ENCODE data around the gene FKBP4.
A peak's percentile ranks its signal among the peaks of the same experiment; 100 is the strongest.

Gene FKBP4

GRCh38 chr12:2776129-2776806, 18.5 kb upstream of the FKBP4 start:
- no peak for DNase-seq (ENCODE audit: low read depth in 3 of 3)

DNA sequence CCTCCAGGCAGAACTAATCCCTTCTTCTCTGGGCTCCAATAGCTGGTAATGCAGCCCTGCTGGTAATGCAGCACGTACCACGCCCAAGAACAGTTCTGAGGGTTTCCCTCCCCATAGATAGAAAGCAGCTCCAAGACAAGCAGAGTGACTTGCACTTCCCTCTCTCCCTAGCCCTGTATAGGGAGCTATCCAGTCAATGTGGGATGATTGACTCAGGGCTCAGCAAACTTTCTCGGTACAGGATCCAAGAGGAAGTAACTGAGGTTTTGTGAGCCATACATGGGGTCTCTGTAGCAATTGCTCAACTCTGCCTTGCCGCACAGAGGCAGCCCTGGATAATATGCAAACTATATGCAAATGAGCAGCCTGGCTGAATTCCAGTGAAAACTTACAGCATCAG, 15.5 kb upstream of the FKBP4 start:
- no peak for DNase-seq (ENCODE audit: low read depth in 3 of 3)

- DNase-seq (ENCODE audit: low read depth in 3 of 3), result peak in 1 of 3 donors; percentile 29
Measured at GRCh38 chr12:2783936-2784600, 10.7 kb upstream of the FKBP4 start.

- DNase-seq (ENCODE audit: low read depth in 3 of 3), result no peak
Measured at GRCh38 chr12:2785017-2785416, 9.8 kb upstream of the FKBP4 start.

DNA sequence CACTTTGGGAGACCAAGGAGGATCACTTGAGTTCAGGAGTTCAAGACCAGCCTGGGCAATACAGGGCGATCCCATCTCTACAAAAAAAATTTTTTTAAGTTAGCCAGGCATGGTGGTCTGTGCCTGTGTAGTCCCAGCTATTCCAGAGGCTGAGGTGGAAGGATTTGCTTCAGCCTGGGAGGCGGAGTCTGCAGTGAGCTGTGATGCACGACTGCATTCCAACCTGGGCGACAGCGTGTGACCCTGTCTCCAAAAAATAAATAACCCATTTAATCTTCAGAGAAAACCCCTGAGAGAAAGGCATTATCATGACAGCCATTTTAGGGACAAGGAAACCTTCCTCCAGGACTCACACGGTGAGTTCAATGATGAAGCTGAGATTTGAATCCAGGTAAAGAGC, 3.7 kb upstream of the FKBP4 start:
- no peak for DNase-seq (ENCODE audit: low read depth in 3 of 3)

GRCh38 chr12:2792671-2793500, 1.9 kb upstream of the FKBP4 start:
- DNase-seq (ENCODE audit: low read depth in 3 of 3), result no peak

- no peak for DNase-seq (ENCODE audit: low read depth in 3 of 3)
Measured at GRCh38 chr12:2793561-2793960, 1.2 kb upstream of the FKBP4 start.

DNA sequence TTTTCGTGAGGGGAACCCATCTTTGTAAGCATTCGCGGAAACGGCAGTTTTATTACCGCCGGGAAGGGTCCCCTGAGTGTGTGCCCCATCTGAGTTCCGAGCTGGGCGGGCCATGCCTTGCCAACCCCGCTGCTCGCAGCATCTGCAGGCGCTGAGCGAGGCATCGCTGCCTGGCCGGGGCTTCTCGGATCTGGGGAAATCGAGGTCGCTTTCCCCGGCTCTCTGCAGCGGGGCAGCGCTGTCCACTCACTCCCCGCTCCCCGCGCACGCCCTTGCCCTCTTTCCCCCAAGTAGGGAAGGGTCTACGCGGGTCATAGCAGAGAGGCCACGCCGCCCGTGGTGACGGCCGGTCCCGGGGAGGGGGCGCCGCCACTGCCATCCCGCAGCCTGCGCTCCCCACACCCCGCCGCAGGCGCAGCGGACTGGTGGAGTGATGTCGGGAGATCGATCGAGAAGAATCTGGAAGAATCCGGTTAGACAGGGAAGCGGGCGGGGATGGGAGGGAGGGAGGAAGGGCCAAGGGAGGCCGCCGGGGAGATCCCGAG, 507 bp upstream of the FKBP4 start:
- DNase-seq (ENCODE audit: low read depth in 3 of 3), result peak in 1 of 3 donors; percentile 2

DNA sequence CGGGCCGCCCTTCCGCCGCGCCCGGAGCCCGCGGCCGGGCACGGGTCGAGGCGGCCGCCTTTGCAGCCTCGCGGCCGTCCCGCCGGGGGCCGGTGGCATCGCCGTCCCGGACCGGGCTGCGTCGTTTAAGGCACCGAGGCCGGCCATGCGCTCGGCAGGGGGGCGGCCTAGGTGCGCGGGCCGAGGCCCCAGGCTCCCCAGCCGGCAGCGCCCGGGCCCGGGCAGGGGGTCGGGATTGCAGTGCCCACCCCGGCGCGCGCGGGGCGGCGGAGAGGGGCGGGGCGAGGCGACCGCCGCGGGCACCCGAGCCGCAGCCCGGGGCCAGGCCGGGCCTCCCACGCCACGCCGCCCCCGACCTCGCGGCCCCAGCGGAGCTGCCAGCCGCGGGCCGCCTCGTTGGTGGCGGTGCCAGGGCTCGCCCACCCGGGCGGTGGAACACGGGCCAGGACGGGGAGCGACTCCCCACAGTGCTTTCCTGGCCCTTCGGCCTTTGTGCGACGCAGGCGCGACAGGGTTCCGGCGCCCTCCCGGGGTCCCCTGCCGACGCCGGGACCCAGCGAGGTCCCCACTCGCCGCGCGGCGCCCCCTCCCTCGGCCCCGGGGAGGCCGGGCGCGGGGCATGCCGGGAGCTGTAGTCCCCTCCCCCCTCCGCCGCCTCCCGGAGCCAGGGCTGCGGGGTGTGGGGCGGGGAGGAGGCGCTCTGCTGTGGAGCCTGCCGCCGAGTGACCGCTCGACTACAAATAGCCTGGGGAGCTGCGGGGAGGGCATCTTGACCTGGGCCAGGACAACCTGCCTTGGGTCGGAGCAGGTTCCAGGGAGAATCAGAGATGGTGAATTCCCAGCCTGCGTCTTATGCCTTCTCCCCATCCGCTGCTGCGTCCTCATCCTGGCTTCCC, 769 bp downstream of the FKBP4 start:
- DNase-seq (ENCODE audit: low read depth in 3 of 3), result peak; percentile 43 to 79 (median 43)

GRCh38 chr12:2796187-2796666, 1.5 kb downstream of the FKBP4 start:
- DNase-seq (ENCODE audit: low read depth in 3 of 3), result no peak

GRCh38 chr12:2797721-2798418, 3.1 kb downstream of the FKBP4 start:
- no peak for DNase-seq (ENCODE audit: low read depth in 3 of 3)

DNA sequence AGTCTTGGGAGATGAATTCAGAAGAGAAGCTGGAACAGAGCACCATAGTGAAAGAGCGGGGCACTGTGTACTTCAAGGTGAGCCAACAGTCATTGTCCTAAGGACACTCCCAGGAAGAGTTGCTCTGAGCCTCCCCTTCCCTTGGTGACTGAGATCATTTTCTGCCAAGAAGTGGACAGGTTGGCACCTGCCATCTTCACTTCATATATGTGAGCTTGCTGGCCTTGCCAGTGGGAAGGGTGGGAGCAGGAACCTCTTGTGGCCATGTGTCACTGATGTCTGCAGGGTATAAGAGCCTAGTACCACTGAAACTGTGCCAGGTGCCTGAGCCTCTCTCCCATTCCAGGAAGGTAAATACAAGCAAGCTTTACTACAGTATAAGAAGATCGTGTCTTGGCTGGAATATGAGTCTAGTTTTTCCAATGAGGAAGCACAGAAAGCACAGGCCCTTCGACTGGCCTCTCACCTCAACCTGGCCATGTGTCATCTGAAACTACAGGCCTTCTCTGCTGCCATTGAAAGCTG, 5.3 kb downstream of the FKBP4 start:
- no peak for DNase-seq (ENCODE audit: low read depth in 3 of 3)

DNA sequence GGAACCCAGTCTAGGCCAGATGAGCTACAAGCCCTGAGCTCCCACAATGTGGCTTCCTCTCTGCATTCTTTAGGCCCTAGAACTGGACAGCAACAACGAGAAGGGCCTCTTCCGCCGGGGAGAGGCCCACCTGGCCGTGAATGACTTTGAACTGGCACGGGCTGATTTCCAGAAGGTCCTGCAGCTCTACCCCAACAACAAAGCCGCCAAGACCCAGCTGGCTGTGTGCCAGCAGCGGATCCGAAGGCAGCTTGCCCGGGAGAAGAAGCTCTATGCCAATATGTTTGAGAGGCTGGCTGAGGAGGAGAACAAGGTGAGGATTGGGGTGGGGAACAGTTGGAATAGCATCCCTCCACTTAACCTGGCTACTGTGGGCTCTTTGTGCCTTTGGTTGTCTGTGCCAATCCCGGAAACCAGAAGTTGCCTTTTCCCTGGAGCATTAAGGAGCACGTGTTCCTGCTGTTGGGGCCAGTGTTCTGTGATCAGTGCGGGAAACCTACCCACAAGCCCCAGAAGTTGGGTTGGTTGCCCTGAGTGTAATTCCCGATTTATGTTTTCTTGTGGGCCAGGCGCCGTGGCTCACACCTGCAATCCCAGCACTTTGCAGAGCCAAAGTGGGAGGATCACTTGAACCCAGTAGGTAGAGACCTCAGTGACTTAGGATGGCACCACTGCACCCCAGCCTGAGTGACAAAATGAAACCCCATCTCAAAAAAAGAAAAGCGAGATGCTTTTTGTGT, 6.4 kb downstream of the FKBP4 start:
- DNase-seq (ENCODE audit: low read depth in 3 of 3), result no peak

DNA sequence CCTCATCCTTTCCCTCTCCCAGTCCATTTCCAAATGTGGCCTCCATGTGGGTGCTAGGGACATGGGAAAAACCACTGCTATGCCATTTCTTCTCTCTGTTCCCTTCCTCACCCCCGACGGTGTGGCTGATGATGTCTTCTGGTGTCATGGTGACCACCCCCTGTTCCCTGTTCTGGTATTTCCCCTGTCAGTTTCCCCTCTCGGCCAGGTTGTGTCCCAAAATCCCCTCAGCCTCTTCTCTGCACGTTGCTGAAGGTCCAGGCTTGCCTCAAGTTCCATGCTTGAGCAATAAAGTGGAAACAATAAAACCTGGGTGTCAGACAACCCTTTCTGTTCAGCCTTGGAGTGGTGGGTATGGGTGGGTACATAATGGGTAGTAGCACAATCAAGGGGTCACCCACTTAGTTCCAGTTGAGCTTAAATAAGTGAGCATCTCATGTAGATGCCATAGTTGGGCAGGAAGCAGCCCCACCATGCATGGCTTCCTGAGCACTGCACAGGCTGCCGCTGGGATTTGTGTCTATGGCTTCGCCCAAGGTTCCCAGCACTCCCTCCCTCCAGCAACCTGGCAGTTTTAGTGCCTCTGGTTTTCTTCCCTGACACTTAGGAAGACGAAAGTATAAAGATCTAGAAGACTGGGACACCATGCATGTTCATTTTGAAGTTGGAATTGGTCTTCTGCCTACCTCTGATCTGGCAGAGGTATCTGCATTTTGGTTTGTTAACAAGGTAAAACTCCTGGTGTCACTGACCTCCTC, 9.0 kb downstream of the FKBP4 start:
- DNase-seq (ENCODE audit: low read depth in 3 of 3), result no peak

GRCh38 chr12:2804393-2805142, 9.8 kb downstream of the FKBP4 start:
- no peak for DNase-seq (ENCODE audit: low read depth in 3 of 3)

DNA sequence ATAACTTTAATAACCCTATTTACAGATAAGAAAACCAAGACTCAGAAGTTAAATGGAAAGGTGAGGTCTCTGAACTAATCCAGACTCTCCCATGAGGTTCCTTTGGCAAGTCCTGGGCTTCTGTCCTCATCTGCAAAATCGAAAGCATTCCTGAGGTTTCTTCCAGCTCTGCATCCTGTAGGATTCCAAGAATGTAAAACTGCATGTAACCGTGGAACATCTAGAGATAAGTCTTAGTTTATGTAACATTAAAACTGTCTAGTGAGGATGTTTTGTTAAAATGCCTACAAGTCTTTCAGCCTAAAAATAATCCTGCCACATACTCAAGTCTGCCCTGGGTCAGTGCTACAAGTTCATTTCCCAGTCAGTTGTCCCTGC, 10.4 kb downstream of the FKBP4 start:
- DNase-seq (ENCODE audit: low read depth in 3 of 3), result no peak

GRCh38 chr12:2806700-2807099, 11.9 kb downstream of the FKBP4 start:
- DNase-seq (ENCODE audit: low read depth in 3 of 3), result no peak

DNA sequence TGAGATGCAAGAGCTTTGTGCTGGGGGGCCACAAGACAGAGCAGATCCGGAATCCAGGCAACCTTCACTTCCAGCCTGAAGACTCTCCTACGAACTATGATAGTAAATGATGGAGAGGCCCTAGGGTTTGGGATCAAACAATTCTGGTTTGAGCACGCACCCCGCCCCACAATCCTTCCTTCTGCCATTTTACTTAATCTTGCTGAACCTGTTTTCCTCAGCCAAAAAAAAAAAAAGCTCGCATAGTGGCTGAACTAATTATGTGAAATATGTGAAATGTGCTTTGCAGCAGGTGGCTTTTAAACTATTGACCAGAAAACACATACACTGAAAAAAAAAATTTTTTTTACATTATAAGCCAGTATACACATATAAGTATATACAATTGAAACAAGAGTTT, 17.0 kb downstream of the FKBP4 start:
- no peak for DNase-seq (ENCODE audit: low read depth in 3 of 3)

All from stimulated activated CD4-positive, alpha-beta T cell treated with anti-CD3 and anti-CD28 coated beads, TNF-alpha, amount 100 ng/mL, for 48 hours (primary cell).